NCI-H1694 treated with DMSO at 0.1 percent for 48 hours (cell line): ENCODE data around the gene ELMO3.

Source experiments
- DNase-seq: peaks from one replicate; lab custom pipeline; 2025; lab: John Stamatoyannopoulos, UW

Gene ELMO3

DNA sequence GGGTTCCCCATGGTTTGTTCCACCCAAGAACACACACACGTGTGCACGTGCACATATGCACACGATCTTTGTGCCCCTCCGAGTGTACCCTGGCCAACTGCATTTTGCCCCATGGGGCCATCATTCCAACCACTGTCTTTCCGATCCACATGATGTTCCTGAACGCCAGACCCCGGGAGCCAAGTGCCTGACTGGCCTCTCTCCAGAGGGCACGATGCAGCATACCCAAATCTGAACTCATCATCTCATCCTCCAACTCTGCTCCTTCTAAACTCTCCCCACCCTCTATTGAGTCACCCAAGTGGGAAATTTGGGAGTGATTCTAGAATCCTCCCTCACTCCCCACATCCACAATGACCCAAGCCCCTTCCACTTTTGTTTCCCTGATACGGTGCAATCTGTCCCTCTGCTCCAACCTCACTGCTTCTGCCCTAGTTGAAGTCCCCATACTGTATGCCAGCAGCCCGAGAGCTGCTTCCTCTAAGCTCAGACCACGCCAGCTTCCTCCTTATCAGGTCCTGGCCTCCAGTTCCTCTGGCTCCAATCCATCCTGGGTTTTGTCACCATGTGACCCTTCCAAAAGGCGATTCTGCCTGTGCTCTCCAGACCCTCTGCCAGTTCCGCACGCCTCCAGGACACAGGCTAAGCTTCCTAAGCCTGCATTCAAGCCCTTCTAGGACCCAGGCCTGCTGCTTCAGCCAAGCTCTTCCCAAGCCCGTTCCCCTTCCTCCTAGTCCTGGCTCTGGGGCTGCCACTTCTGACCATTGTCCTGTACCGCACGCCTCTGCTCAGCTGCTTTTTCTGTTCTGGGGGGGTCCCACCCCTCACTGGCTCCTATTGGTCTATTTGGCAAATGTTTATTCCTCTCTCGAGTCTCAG lies 17.9 kb downstream of the ELMO3 start:
- no peak for DNase-seq

DNA sequence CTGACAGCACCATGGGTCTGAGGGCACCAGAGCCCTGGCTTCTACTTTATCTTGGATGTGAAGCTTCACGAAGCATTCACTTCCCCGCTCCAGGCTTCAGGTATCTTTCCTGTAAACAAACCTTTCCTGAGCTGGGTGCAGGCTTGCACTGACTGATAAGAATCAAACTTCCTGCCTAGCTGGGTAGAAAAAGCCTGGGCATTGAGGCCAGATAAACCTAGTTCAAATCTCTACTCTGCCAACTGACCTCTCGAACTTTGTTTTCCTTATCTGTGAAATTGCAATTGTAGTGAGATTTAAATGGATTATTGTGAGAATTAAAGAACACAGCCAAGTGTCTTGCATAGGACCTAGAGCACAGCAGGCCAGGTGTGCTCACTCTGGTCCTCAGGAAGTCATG lies 25.1 kb downstream of the ELMO3 start:
- DNase-seq = no peak

GRCh38 chr16:67226295-67226803 lies 27.4 kb downstream of the ELMO3 start:
- peak; percentile 9 for DNase-seq

DNA sequence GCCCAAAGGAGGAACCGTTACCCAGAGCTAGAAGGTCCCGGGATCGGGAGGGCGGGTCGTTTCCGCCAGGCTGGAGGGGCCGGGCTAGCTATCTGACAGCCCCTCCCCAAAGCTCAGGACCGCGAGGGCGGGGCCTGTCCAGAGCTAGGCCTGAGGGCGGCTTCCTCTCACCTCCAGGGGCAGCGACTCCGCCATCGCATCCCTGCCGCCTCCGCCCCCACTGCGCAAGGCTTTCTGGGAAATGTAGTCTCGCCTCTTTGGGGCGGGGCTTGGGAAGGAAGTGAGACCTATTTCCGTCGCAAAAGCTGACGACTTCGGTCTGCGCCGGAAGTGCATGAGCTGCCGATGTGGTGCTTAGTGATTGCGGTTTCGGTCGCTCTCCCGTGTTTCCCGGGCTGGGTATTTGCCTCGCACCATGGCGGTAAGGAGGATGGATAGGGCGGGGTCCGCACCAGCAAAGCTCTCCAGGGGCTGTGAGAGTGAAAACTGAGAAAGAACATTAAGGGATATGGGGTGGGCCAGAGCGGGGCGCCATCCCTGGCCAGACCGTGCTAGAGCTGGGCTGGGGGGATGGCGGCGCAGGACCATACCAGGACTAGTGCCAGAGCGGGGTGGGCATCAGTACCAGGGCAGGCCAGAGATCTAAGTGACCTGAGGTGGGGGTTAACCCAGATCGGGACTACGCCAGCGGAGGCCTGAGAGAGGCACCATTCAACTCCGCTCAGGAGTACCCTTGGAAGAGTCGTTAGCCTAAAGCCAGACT lies 28.1 kb downstream of the ELMO3 start, which contains the start of gene TMEM208:
TMEM208 (plus strand) TSS at position 327 of the 763 bp plus-strand sequence; CDS start at position 416, 89 bp downstream.
- DNase-seq = peak; percentile 93

DNA sequence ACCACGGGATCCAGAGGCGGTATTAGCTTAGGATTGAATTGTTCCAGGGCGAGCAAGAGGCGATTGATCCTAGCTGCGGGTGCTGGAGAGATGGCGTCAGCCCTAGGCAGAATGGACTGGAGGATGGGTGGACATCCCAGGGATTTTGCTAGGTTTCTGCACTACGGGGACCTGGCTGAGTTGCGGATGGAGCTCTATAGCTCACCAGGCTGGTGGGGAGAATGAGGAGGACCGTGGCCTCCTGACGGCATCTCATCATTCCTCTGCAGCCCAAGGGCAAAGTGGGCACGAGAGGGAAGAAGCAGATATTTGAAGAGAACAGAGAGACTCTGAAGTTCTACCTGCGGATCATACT lies 28.6 kb downstream of the ELMO3 start:
- no peak for DNase-seq

GRCh38 chr16:67228034-67228785 lies 29.3 kb downstream of the ELMO3 start:
- DNase-seq = no peak

DNA sequence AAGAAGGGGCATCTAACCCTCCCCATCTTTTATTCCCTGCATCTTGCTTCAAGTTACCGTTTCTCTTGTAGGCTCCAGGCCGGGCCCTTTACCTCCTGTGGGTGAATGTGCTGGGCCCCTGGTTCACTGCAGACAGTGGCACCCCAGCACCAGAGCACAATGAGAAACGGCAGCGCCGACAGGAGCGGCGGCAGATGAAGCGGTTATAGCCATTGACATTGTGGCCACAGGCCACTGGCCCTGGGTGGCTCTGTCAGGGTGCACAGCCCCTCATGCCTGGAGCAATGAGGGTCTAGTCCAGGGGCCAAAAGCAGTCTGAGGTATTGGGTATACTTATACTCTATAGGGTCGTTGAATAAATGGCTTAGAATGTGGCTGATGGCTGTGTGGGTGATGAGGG lies 30.0 kb downstream of the ELMO3 start:
- DNase-seq = no peak

DNA sequence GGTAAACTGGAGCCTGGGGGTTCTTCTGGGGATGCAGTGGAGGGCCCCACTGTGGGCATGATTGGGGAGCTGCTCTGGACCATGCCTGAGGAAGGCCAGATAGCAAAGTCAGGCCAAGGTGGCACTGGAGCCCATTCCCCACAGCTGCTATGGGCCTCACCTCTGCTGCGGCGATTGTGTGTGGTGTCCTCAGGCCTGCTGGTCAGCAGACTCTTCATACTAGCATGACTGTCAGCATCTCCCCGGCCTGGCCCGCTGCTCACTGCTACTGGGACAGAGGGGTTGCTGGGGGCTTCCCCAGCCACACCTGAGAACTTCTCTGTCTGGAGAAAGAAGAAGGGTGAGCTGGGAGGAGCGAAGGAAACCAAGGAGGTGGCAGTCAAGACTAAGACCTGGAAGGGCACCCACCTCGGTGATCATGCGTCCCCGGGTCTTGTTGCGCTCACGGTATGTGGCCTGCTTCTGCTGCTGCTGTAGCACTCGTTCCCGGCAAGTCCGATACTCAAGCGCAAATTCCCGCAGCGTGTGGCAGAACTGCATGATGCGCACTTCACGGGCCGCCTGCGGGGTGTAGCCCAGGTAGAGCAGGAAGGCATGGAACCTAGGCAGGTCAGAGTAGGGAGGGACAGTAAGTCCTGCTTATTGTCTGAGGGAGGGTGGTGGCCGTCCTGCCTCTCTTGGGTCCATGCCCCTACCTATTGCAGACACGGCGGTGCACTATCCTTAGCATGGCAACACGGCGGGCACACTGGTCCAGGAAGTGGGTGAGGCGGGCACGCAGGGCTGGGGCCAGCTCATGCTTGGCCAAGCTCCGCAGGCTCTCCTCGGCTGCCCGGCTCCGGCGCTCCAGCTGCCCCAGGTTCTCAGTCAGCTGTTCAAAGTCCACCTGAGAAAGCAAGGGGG lies 31.2 kb downstream of the ELMO3 start:
- DNase-seq = no peak

- DNase-seq = no peak
Measured at GRCh38 chr16:67230809-67231660, 32.1 kb downstream of the ELMO3 start.

GRCh38 chr16:67233596-67233995 lies 34.7 kb downstream of the ELMO3 start:
- no peak for DNase-seq

DNA sequence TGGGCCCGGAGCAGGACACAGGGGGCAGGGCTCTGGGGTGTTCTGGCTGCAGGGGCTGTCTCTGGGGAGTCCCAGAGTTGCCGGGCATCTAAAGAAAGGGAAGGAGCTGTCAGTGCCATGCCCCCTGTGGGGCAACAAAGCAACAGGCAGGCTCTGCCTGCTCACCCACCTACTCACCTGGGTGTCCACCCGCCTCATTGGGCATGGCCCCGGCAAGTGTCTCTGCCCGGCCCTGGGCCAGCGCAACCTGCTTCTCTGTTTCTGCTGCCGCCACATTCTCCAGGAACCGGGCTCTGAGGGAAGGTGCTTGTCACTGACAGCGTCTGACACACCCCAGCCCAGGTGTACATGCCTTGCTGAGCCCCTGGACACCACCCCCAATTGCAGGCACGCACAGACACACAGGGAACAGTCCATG lies 35.3 kb downstream of the ELMO3 start:
- DNase-seq = no peak

DNA sequence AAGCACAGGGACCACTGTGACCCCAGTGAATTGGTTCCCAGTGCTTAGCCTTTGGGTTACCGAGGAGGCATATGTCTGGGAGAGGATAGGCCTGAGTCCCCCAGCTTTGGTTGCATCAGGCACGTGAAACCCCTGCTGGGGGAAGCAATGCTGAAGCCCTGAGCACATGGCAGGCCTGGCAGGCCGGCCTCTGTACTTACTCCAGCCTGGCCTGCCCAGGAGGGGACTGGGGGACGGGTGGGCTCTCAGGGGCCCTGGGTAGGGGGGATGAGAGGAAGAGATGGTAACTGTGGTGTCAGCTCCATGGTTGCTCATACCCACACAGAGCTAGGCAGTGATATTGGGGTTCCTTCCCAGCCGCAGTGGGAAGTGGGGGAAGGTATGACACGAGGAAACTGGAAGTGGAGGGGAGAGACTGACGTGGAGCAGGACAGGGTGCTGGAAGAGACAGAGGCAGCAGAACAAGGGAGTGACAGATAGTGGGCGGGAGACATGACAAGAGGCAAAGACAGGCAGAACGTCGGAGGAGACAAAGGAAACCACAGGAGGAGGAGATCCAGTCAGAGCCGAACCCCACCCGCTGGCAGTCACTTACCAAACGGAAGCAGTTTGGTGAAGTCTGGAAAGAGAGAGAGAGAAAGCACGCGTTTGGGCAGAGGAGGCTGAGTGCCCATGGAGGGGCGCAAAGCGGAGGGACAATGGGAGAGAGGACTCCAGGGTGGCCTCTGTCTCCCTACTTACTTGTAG lies 37.1 kb downstream of the ELMO3 start:
- DNase-seq = no peak

DNA sequence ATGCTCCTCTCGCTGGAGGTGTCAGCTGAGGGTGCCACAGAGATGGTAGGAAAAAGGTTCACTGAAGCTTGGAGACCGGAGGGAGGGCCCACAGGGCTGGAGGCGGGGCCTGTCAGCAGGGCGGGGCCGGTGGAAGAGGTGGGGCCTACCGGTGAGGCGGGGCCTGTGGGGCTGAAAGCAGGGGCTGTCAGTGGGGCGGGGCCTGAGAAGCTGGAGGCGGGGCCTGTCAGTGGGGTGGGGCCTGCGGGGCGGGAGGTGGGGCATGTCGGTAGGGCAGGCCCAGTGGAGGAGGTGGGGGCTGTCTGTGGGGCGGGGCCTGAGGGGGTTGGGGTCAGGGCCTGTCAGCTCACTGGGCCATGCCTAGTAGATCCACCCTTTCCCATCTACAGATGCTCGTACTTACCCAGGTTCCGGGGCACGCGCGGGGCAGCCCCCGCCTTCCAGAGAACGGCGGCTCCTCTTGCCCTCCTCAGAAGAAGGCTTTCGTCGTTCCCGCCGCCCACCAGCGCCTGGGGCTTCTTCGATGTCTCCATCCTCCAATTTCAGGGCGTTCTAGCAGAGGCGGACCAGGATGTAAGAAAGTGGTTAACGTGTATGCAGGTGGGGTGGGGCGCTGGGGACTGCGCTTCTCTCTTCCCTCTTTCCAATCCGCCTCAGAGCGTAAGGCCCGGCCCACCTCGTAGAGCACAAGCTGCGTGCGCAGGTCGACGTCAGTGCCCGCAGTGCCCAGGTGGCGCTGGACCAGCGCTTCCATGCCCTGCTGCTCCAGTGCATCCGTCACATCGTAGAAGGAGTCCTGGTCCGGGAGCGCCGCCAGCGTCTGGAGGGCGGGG lies 37.8 kb downstream of the ELMO3 start:
- DNase-seq = no peak

DNA sequence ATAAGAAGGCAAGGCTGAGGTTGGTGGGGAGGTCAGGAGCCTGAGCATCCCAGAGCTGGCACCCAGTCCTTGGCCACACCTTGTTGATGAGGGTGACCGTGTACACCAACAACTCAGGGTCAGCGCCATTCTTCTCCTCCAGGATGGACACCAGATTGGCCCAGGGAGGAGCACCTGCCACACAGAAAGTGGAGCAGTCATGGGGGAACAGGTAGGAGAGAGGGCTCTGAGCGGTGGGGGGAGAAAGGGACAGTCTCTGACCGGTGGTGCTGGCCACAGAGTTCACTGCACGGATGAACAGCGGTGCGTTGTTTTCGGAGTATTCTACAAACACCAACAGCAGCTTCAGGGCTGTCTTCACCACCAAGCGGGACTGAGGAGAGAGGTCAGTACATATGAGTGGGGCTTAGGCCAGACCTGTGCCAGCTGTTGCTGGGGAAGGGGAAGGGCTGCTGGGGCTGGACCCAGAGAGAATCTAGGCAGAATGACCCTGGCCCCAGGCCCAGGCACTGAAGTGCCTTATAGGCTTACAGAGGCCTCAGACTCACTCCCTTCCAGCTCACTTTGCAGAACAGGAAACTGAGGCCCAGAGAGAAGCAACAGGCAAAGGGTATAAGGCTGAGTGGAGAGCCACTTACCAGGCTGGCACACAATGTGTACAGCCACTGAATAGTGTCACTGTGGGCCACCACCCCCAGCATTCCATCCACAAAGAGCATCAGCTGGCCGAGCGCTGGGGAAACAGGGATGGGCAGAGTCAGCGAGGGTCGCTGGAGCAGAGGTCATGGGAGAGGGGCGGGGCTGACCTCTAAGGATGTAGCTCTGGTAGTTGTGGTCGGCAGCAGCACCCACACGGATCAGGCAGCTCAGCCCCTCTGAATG lies 38.7 kb downstream of the ELMO3 start:
- no peak for DNase-seq

DNA sequence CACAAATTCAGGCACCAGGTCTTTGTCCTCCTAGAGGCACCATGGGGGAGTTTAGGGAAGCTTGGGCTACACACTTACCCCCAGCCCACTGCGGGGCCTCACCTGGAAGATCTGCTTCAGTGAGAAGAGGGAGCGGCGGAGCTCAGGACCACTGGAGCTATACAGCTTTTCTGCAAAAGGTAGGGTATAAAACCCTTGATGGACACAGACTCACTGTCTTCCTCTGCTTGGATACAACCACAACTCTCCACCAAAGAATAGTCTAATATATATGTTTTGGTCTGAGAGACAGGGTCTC lies 39.3 kb downstream of the ELMO3 start:
- no peak for DNase-seq

- DNase-seq = no peak
Measured at GRCh38 chr16:67238806-67239470, 40.0 kb downstream of the ELMO3 start.

- no peak for DNase-seq
Measured at GRCh38 chr16:67240506-67240905, 41.6 kb downstream of the ELMO3 start.
